Measurements from ENCODE around the gene PRTN3.

DNA sequence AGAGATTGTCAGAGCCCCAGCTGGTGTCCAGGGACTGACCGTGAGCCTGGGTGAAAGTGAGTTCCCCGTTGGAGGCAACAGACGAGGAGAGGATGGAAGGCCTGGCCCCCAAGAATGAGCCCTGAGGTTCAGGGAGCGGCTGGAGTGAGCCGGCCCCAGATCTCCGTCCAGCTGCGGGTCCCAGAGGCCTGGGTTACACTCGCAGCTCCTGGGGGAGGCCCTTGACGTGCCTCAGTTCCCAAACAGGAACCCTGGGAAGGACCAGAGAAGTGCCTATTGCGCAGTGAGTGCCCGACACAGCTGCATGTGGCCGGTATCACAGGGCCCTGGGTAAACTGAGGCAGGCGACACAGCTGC lies 10.2 kb downstream of the PRTN3 start:
- TF ChIP-seq FOXM1 (IDR thresholded peaks at IDR 0.05; ENCODE audit: borderline replicate concordance) (no peak), NFRKB (IDR thresholded peaks at IDR 0.05) (no peak), SUZ12 (IDR thresholded peaks at IDR 0.05) (no peak), SP1 (IDR thresholded peaks at IDR 0.05) (no peak), FOXA1 (IDR thresholded peaks at IDR 0.05) (no peak), HDGF (IDR thresholded peaks at IDR 0.05; ENCODE audit: borderline replicate concordance) (no peak), FOXK2 (IDR thresholded peaks at IDR 0.05) (no peak), ZNF384 (IDR thresholded peaks at IDR 0.05) (no peak), PKNOX1 (IDR thresholded peaks at IDR 0.05) (no peak)
